RWPE2 (cell line): ENCODE measurements around the gene GPR15.

Source experiments
- ATAC-seq: fragments of 200-7000 bp; cut with Tn5 transposase; 3 replicates; pipeline ENCODE4 v1.9.1; 2021; ENCODE audit warnings: low read depth
- DNase-seq: peaks from one replicate; pipeline ENCODE4 v3.0.0-alpha.2; 2020; ENCODE audit warnings: low spot score
- H3K27ac ChIP-seq: fragments of 450-650 bp; 2 replicates; pipeline ENCODE4 v1.5.1; 2017; ENCODE audit warnings: mild to moderate bottlenecking; ENCODE audit not compliant: poor library complexity, severe bottlenecking
- H3K27me3 ChIP-seq: fragments of 250-450 bp; sonication (Bioruptor Pico); 2 replicates; pipeline ENCODE4 v1.5.1; 2021; ENCODE audit warnings: mild to moderate bottlenecking, moderate library complexity; ENCODE audit not compliant: insufficient read depth, poor library complexity, severe bottlenecking
- H3K36me3 ChIP-seq: fragments of 250-450 bp; sonication (Bioruptor Pico); 2 replicates; pipeline ENCODE4 v1.5.1; 2020; ENCODE audit warnings: low read depth, mild to moderate bottlenecking, moderate library complexity
- H3K4me1 ChIP-seq: fragments of 250-450 bp; sonication (Bioruptor Pico); 2 replicates; pipeline ENCODE4 v1.5.1; 2021; ENCODE audit warnings: mild to moderate bottlenecking, moderate library complexity; ENCODE audit not compliant: insufficient read depth, poor library complexity, severe bottlenecking
- H3K4me3 ChIP-seq: fragments of 250-450 bp; sonication (Bioruptor Pico); 2 replicates; pipeline ENCODE4 v1.5.1; 2021; ENCODE audit warnings: mild to moderate bottlenecking, moderate library complexity; ENCODE audit not compliant: severe bottlenecking
- H3K9me3 ChIP-seq: fragments of 250-450 bp; sonication (Bioruptor Pico); 2 replicates; pipeline ENCODE4 v1.5.1; 2021; ENCODE audit warnings: mild to moderate bottlenecking, moderate library complexity; ENCODE audit not compliant: severe bottlenecking
- CTCF ChIP-seq: fragments of 450-650 bp; IDR thresholded peaks from one replicate; pipeline ENCODE4 v1.5.1; 2017; ENCODE audit warnings: mild to moderate bottlenecking, moderate library complexity; ENCODE audit not compliant: poor library complexity, severe bottlenecking

GPR15 gene

GRCh38 chr3:98583766-98584165 is 52.0 kb downstream of the GPR15 start:
- no peaks in the 10 kb centered on the region for H3K27me3 ChIP-seq
- H3K9me3 ChIP-seq, result no peaks in the 10 kb centered on the region
- no peak for ATAC-seq
- no peak overlapping the region for H3K4me3 ChIP-seq
- peaks cover 71% of the 10 kb centered on the region for H3K36me3 ChIP-seq
- no peaks in the 10 kb centered on the region for H3K4me1 ChIP-seq
- DNase-seq, result no peak
- no peak overlapping the region for H3K27ac ChIP-seq
- TF ChIP-seq CTCF, result no peak
